Measurements from ENCODE around the gene TTF2. TPM values are rescaled to one million over a fixed set of nuclear protein-coding genes. Genes with fewer than 3 reads are reported as not detected.

Gene TTF2
- total RNA-seq, 1 donor from 2014 or later, result 58.4 TPM

DNA sequence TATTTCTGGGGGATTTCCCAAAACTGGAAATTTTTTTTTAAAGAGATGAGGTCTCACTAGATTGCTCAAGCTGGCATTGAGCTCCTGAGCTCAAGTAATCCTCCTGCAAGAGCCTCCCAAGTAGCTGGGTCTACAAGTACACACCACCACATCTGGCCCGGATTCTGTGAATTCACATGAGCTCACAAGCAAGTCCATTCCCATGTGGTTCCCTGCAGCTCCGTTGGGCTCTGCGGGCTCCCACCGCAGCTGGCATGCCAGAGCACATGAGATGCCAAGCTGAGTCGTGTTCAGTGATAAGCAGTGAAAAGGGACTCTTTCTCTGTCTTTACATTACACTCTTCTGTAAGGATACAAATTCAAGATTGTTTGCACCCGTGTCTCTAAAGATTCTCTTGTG lies 21.9 kb upstream of the TTF2 start:
- TF ChIP-seq, protein P1, sequence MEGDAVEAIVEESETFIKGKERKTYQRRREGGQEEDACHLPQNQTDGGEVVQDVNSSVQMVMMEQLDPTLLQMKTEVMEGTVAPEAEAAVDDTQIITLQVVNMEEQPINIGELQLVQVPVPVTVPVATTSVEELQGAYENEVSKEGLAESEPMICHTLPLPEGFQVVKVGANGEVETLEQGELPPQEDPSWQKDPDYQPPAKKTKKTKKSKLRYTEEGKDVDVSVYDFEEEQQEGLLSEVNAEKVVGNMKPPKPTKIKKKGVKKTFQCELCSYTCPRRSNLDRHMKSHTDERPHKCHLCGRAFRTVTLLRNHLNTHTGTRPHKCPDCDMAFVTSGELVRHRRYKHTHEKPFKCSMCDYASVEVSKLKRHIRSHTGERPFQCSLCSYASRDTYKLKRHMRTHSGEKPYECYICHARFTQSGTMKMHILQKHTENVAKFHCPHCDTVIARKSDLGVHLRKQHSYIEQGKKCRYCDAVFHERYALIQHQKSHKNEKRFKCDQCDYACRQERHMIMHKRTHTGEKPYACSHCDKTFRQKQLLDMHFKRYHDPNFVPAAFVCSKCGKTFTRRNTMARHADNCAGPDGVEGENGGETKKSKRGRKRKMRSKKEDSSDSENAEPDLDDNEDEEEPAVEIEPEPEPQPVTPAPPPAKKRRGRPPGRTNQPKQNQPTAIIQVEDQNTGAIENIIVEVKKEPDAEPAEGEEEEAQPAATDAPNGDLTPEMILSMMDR (IDR thresholded peaks at IDR 0.05; ENCODE audit: unreplicated experiment), result no peak
- no peaks in the 10 kb centered on the region for H3K27me3 Mint-ChIP-seq
- no peak overlapping the region for H3K4me3 Mint-ChIP-seq (ENCODE audit: low read depth)
- peaks cover 2% of the 10 kb centered on the region for H3K36me3 Mint-ChIP-seq (ENCODE audit: insufficient read depth)
- no peak overlapping the region for H3K27ac Mint-ChIP-seq
- no peaks in the 10 kb centered on the region for H3K9me3 Mint-ChIP-seq (ENCODE audit: low read depth)
- peaks cover 13% of the 10 kb centered on the region for H3K4me1 Mint-ChIP-seq (ENCODE audit: low read depth)
- no peak for DNase-seq (ENCODE audit: low spot score, unreplicated experiment)

DNA sequence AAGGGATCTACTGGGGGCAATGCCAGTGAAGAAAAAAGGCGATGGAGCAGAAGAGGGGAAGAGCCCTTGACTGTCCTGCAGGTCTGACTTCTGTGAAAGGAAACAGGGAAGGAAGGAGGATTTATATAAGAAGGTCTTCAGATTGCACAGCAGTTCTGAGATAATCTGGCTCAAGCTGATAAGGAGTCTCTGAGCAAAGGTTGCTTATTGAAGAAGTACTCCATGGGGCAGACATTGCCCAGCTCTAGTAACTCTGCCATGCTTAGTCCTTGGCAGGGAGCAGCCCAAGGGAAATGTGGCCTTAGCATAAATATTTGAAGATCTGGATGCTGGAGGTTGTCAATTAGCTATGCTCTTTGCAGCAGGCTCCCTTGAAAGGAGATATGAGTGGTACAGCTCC lies 15.9 kb upstream of the TTF2 start:
- H3K27ac Mint-ChIP-seq, result no peak overlapping the region
- H3K4me3 Mint-ChIP-seq (ENCODE audit: low read depth), result no peak overlapping the region
- no peak for DNase-seq (ENCODE audit: low spot score, unreplicated experiment)
- TF ChIP-seq, protein P1 (IDR thresholded peaks at IDR 0.05; ENCODE audit: unreplicated experiment), result no peak
- no peaks in the 10 kb centered on the region for H3K9me3 Mint-ChIP-seq (ENCODE audit: low read depth)
- peaks cover 4% of the 10 kb centered on the region for H3K36me3 Mint-ChIP-seq (ENCODE audit: insufficient read depth)
- H3K4me1 Mint-ChIP-seq (ENCODE audit: low read depth), result peaks cover 2% of the 10 kb centered on the region
- no peaks in the 10 kb centered on the region for H3K27me3 Mint-ChIP-seq

DNA sequence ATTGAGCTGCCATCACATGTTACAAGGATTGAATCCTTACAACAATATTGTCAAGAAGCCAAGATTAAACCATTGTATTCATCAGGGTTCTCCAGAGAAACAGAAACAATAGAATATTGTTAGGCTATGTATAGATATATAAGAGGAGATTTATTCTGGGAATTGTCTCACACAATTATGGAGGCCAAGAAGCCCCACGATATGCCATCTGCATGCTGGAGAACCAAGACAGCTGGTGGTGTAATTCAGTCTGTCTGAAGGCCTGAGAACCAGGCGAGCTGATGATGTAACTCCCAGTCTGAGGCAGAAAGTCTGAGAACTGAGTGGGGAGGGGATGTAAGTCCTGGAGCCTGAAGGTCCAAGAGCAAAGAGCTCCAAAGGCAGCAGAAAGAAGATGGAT lies 14.5 kb upstream of the TTF2 start:
- Mint-ChIP-seq H3K27me3 (no peaks in the 10 kb centered on the region), H3K27ac (no peak overlapping the region), H3K36me3 (ENCODE audit: insufficient read depth) (peaks cover 4% of the 10 kb centered on the region), H3K4me1 (ENCODE audit: low read depth) (peaks cover 2% of the 10 kb centered on the region), H3K9me3 (ENCODE audit: low read depth) (no peaks in the 10 kb centered on the region), H3K4me3 (ENCODE audit: low read depth) (no peak overlapping the region)
- DNase-seq (ENCODE audit: low spot score, unreplicated experiment), result no peak
- TF ChIP-seq, protein P1 (IDR thresholded peaks at IDR 0.05; ENCODE audit: unreplicated experiment), result no peak

DNA sequence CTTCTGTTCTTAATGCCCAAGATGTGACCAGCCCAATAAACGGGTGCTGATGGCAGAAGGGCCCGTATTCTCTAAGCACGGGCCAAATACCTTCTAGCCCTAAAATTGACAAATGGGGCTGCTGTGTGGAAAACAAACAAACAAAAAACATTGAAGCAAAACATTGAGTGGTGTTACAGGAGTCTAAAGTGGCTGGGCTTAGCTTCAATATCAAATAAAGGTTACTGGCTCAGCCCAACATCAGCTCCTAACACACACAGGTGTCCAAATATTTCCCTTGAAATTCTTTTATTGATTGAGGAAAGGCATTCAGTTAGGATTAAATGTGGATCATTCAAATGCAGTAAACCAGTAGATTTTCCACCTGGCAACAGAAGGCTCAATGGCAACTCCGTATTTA lies 13.3 kb upstream of the TTF2 start:
- Mint-ChIP-seq H3K36me3 (ENCODE audit: insufficient read depth) (peaks cover 2% of the 10 kb centered on the region), H3K9me3 (ENCODE audit: low read depth) (no peaks in the 10 kb centered on the region), H3K27me3 (no peaks in the 10 kb centered on the region), H3K4me3 (ENCODE audit: low read depth) (no peak overlapping the region), H3K4me1 (ENCODE audit: low read depth) (peaks cover 2% of the 10 kb centered on the region), H3K27ac (no peak overlapping the region)
- TF ChIP-seq, protein P1 (IDR thresholded peaks at IDR 0.05; ENCODE audit: unreplicated experiment), result no peak
- no peak for DNase-seq (ENCODE audit: low spot score, unreplicated experiment)

DNA sequence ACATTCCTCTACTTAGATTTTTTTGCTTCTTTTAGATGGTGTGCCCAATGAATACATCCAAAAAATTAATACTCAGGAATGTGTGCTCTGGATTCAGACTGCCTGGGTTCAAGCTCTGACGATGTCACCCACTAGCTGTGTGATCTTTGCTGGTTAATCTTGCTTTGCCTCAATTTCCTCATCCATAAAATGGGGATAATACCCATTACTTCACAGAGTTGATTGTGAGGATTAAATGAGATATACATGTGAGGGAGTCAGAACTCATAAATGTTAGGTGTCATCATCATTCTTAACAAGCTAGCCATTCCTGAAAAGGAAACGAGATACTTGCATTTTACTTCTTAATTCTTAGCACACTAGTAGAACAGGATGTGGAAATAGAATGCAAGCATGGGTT lies 12.9 kb upstream of the TTF2 start:
- no peak for DNase-seq (ENCODE audit: low spot score, unreplicated experiment)
- no peaks in the 10 kb centered on the region for H3K9me3 Mint-ChIP-seq (ENCODE audit: low read depth)
- no peak overlapping the region for H3K27ac Mint-ChIP-seq
- peaks cover 2% of the 10 kb centered on the region for H3K36me3 Mint-ChIP-seq (ENCODE audit: insufficient read depth)
- H3K27me3 Mint-ChIP-seq, result no peaks in the 10 kb centered on the region
- H3K4me1 Mint-ChIP-seq (ENCODE audit: low read depth), result peaks cover 2% of the 10 kb centered on the region
- H3K4me3 Mint-ChIP-seq (ENCODE audit: low read depth), result no peak overlapping the region
- TF ChIP-seq, protein P1 (IDR thresholded peaks at IDR 0.05; ENCODE audit: unreplicated experiment), result no peak
